GM12878 (cell line): ENCODE results near the gene ZNF423. TPM values are rescaled to one million over a fixed set of nuclear protein-coding genes. Genes with fewer than 3 reads are reported as not detected.

Source experiments
- ATAC-seq: fragments of 200-7000 bp; cut with Tn5 transposase; 3 replicates; pipeline ENCODE4 v1.9.1; 2020; ENCODE audit warnings: mild to moderate bottlenecking, moderate library complexity
- BruUV-seq: library from RNA; stranded (reverse); fragments of 400-500 nt; replicated peaks from 2 replicates; lab custom pipeline; 2021; lab: Mats Ljungman, UMichigan
- CTCF ChIA-PET: fragments of 300-600 bp; sonication (Branson Sonifier 250); formaldehyde crosslinking; extraction: SDS; loops from one replicate; lab custom pipeline; 2021; ENCODE audit warnings: inconsistent platforms; lab: Yijun Ruan, JAX
- POLR2A ChIA-PET: fragments of 350-600 bp; formaldehyde crosslinking; extraction: SDS; loops from one replicate; lab custom pipeline; 2021; ENCODE audit warnings: inconsistent platforms; lab: Charles Lee
- RAD21 ChIA-PET: fragments of 300-600 bp; sonication (Branson Sonifier 250); formaldehyde crosslinking; loops from one replicate; lab custom pipeline; 2023; ENCODE audit warnings: antibody characterized with exemption; ENCODE audit not compliant: unreplicated experiment; lab: Charles Lee
- SMC1A ChIA-PET: fragments of 300-600 bp; sonication (Branson Sonifier 250); formaldehyde crosslinking; loops from one replicate; lab custom pipeline; 2023; ENCODE audit not compliant: unreplicated experiment, uncharacterized antibody; lab: Charles Lee
- DNase-seq: peaks from one replicate; pipeline ENCODE4 v3.0.0-alpha.2; 2011; ENCODE audit warnings: low read depth, low spot score
- FAIRE-seq: peaks from 3 replicates; lab custom pipeline; 2011; peaks lifted over from hg19 to GRCh38; lab: Jason Lieb, UNC
- H2AFZ ChIP-seq: 2 replicates; pipeline ENCODE4 v1.6.0; 2011; ENCODE audit warnings: low read depth, low read length, control low read depth; ENCODE audit not compliant: control insufficient read depth
- H3K27ac ChIP-seq: 2 replicates; pipeline ENCODE4 v1.5.1; 2011; ENCODE audit warnings: control low read depth; ENCODE audit not compliant: control insufficient read depth, insufficient read depth
- H3K27me3 ChIP-seq, 2 experiments: replicated peaks in 1 of 2; 2 replicates each; pipeline versions ENCODE4 v1.6.0 to v1.6.1; 2011; ENCODE audit warnings: low read length in 1 of 2; ENCODE audit not compliant: control insufficient read depth in 2 of 2, insufficient read depth in 2 of 2
- H3K36me3 ChIP-seq, 2 experiments: 2 replicates each; pipeline ENCODE4 v1.5.1; 2011; ENCODE audit warnings: low read length in 1 of 2; ENCODE audit not compliant: control insufficient read depth in 2 of 2, insufficient read depth in 2 of 2
- H3K4me1 ChIP-seq: 2 replicates; pipeline ENCODE4 v1.6.1; 2011; ENCODE audit warnings: mild to moderate bottlenecking, low read length, moderate library complexity, mixed read lengths; ENCODE audit not compliant: control insufficient read depth, insufficient read depth
- H3K4me2 ChIP-seq: 2 replicates; pipeline ENCODE4 v1.6.0; 2011; ENCODE audit warnings: control low read depth; ENCODE audit not compliant: control insufficient read depth, insufficient read depth
- H3K4me3 ChIP-seq: fragments of 200-600 bp; sonication (generic); 2 replicates; pipeline ENCODE4 v1.5.1; 2016
- H3K79me2 ChIP-seq: 2 replicates; pipeline ENCODE4 v1.6.0; 2011; ENCODE audit warnings: low read length; ENCODE audit not compliant: control insufficient read depth, insufficient read depth
- H3K9ac ChIP-seq: 2 replicates; pipeline ENCODE4 v1.8.0; 2011; ENCODE audit warnings: low read length, control low read depth, mixed read lengths; ENCODE audit not compliant: control insufficient read depth, insufficient read depth
- H3K9me3 ChIP-seq: replicated peaks from 3 replicates; pipeline ENCODE4 v1.5.1; 2011; ENCODE audit warnings: mild to moderate bottlenecking, low read length; ENCODE audit not compliant: control insufficient read depth, insufficient read depth
- H4K20me1 ChIP-seq: 2 replicates; pipeline ENCODE4 v1.6.0; 2011; ENCODE audit not compliant: control insufficient read depth, insufficient read depth
- BCL11A ChIP-seq: IDR thresholded peaks from 2 replicates; pipeline ENCODE4 v1.6.1; 2011; ENCODE audit warnings: low read depth, low read length
- LARP7 ChIP-seq: fragments of 450-650 bp; IDR thresholded peaks from 2 replicates; pipeline ENCODE4 v1.6.1; 2017; ENCODE audit warnings: mild to moderate bottlenecking
- NBN ChIP-seq: fragments of 450-650 bp; IDR thresholded peaks from 2 replicates; pipeline ENCODE4 v1.6.1; 2016
- NFIC ChIP-seq: IDR thresholded peaks from 2 replicates; pipeline ENCODE4 v1.6.1; 2012; ENCODE audit warnings: low read depth, mild to moderate bottlenecking, inconsistent platforms, low read length, moderate library complexity
- RB1 ChIP-seq: fragments of 450-650 bp; formaldehyde crosslinking; IDR thresholded peaks from 2 replicates; pipeline ENCODE4 v1.6.1; 2017; ENCODE audit warnings: mild to moderate bottlenecking, borderline replicate concordance
- RBBP5 ChIP-seq: fragments of 200-600 bp; sonication (generic); conservative IDR thresholded peaks from 2 replicates; pipeline ENCODE4 v1.6.1; 2016
- SMAD1 ChIP-seq: fragments of 450-650 bp; IDR thresholded peaks from 2 replicates; pipeline ENCODE4 v1.6.1; 2018; ENCODE audit warnings: mild to moderate bottlenecking, low read depth; ENCODE audit not compliant: partially characterized antibody
- TCF3 ChIP-seq: IDR thresholded peaks from 2 replicates; pipeline ENCODE4 v1.6.1; 2012; ENCODE audit warnings: low read depth, mild to moderate bottlenecking, low read length, borderline replicate concordance; ENCODE audit not compliant: insufficient read depth
- WRNIP1 ChIP-seq: IDR thresholded peaks from 2 replicates; pipeline ENCODE4 v1.6.1; 2011; ENCODE audit warnings: low read depth, low read length, improper control_type of control experiment, borderline replicate concordance
- ZNF207 ChIP-seq: fragments of 450-650 bp; IDR thresholded peaks from 2 replicates; pipeline ENCODE4 v1.6.1; 2014; ENCODE audit warnings: antibody characterized with exemption, mild to moderate bottlenecking, borderline replicate concordance
- WGBS: methylation state at CpG from one replicate; pipeline ENCODE4 v1.1.6; 2016; ENCODE audit warnings: low lambda C conversion rate; ENCODE audit not compliant: insufficient replicate concordance, insufficient coverage; ENCODE audit errors: missing lambda C conversion rate; 5-methylcytosine and 5-hydroxymethylcytosine counted together
- in situ Hi-C: fragments of 300-500 bp; cut with MboI; formaldehyde crosslinking; loops from 9 replicates; pipeline ENCODE4 v1.14.3; 2018; ENCODE audit warnings: mixed read lengths
- intact Hi-C: fragments of 100-400 bp; cut with micrococcal nuclease; formaldehyde crosslinking; loops from one replicate; pipeline ENCODE4 v1.14.2; 2022; ENCODE audit not compliant: unreplicated experiment
- polyA plus RNA-seq, 11 experiments: library from polyadenylated mRNA; depleted of rRNA in 4 of 11; unstranded in 6 of 11; stranded (reverse) in 5 of 11; fragments of >200 nt; fragmentation: Nextera tagmentation in 4 of 11; fragmentation: Illumina TruSeq in 1 of 11; extraction: Ambion mirVana in 4 of 11; extraction: Trizol in 1 of 11; gene quantifications; 1 replicate in 1 of 11; 2 replicates in 10 of 11; pipeline versions ENCODE4 v1.2.1 to v1.2.3, GENCODE V29; 2011 to 2016; ENCODE audit warnings: inconsistent platforms in 2 of 11, missing spikeins in 2 of 11, low read depth in 1 of 11
- total RNA-seq, 4 experiments: library from RNA; depleted of rRNA in 3 of 4; stranded (reverse); fragments of >200 nt in 3 of 4; fragmentation: Illumina TruSeq in 1 of 4; extraction: Trizol in 1 of 4; gene quantifications; 2 replicates each; pipeline versions ENCODE4 v1.2.1 to v1.2.3, GENCODE V29; 2013 to 2021
- TF ChIP-seq, protein P1 (sequence below): IDR thresholded peaks from 2 replicates; pipeline ENCODE4 v1.6.1; 2012; ENCODE audit warnings: improper control_type of control experiment, low read depth, low read length; ENCODE audit not compliant: insufficient replicate concordance
- TF ChIP-seq, protein P2 (sequence below): fragments of 150-350 bp; IDR thresholded peaks from 2 replicates; pipeline ENCODE4 v1.6.1; 2016; ENCODE audit warnings: low read depth, low read length
- TF ChIP-seq, protein P3 (sequence below): fragments of 450-650 bp; IDR thresholded peaks from 2 replicates; pipeline ENCODE4 v1.6.1; 2017; ENCODE audit warnings: mild to moderate bottlenecking, moderate library complexity

Gene ZNF423
- total and polyA plus RNA-seq, 10 of the 15 experiments (the other 5 are each of a cell fraction or from before 2014, with no cell fraction given): 0.03 to 0.64 (median 0.10) TPM

- in situ Hi-C loops (no loop called here), intact Hi-C loops (no loop called here)
- Histone ChIP-seq H3K27me3 (peaks cover 0 to 2% of the 10 kb centered on the region in 2 experiments; a peak in 1 of 4 replicates), H3K79me2 (no peaks in the 10 kb centered on the region), H3K9me3 (no peaks in the 10 kb centered on the region), H3K4me3 (no peak overlapping the region), H2AFZ (no peak overlapping the region), H4K20me1 (no peaks in the 10 kb centered on the region), H3K36me3 (no peaks in the 10 kb centered on the region), H3K9ac (no peak overlapping the region), H3K4me1 (no peaks in the 10 kb centered on the region), H3K4me2 (no peak overlapping the region), H3K27ac (no peak overlapping the region)
- ATAC-seq: no peak
- BruUV-seq: no TSS peak
- no peak for DNase-seq
- RAD21 ChIA-PET: no interaction called here
- SMC1A ChIA-PET: no interaction called here
- POLR2A ChIA-PET: no interaction called here
- CTCF ChIA-PET: interaction anchor here (0.6 kb wide), 1 partner anchor 22 kb away, joined by 4 read pairs; no protein-coding TSS in a partner anchor
- WGBS: 49% methylated on average over 13 of the region's 13 CpGs
- FAIRE-seq: no peak
- TF ChIP-seq NBN (no peak), ZNF207 (no peak), LARP7 (no peak), SMAD1 (no peak), TCF3 (no peak), NFIC (no peak), BCL11A (no peak), RBBP5 (no peak), RB1 (no peak), WRNIP1 (no peak)
- TF ChIP-seq, protein P1, sequence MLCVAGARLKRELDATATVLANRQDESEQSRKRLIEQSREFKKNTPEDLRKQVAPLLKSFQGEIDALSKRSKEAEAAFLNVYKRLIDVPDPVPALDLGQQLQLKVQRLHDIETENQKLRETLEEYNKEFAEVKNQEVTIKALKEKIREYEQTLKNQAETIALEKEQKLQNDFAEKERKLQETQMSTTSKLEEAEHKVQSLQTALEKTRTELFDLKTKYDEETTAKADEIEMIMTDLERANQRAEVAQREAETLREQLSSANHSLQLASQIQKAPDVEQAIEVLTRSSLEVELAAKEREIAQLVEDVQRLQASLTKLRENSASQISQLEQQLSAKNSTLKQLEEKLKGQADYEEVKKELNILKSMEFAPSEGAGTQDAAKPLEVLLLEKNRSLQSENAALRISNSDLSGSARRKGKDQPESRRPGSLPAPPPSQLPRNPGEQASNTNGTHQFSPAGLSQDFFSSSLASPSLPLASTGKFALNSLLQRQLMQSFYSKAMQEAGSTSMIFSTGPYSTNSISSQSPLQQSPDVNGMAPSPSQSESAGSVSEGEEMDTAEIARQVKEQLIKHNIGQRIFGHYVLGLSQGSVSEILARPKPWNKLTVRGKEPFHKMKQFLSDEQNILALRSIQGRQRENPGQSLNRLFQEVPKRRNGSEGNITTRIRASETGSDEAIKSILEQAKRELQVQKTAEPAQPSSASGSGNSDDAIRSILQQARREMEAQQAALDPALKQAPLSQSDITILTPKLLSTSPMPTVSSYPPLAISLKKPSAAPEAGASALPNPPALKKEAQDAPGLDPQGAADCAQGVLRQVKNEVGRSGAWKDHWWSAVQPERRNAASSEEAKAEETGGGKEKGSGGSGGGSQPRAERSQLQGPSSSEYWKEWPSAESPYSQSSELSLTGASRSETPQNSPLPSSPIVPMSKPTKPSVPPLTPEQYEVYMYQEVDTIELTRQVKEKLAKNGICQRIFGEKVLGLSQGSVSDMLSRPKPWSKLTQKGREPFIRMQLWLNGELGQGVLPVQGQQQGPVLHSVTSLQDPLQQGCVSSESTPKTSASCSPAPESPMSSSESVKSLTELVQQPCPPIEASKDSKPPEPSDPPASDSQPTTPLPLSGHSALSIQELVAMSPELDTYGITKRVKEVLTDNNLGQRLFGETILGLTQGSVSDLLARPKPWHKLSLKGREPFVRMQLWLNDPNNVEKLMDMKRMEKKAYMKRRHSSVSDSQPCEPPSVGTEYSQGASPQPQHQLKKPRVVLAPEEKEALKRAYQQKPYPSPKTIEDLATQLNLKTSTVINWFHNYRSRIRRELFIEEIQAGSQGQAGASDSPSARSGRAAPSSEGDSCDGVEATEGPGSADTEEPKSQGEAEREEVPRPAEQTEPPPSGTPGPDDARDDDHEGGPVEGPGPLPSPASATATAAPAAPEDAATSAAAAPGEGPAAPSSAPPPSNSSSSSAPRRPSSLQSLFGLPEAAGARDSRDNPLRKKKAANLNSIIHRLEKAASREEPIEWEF: no peak
- TF ChIP-seq, protein P2, sequence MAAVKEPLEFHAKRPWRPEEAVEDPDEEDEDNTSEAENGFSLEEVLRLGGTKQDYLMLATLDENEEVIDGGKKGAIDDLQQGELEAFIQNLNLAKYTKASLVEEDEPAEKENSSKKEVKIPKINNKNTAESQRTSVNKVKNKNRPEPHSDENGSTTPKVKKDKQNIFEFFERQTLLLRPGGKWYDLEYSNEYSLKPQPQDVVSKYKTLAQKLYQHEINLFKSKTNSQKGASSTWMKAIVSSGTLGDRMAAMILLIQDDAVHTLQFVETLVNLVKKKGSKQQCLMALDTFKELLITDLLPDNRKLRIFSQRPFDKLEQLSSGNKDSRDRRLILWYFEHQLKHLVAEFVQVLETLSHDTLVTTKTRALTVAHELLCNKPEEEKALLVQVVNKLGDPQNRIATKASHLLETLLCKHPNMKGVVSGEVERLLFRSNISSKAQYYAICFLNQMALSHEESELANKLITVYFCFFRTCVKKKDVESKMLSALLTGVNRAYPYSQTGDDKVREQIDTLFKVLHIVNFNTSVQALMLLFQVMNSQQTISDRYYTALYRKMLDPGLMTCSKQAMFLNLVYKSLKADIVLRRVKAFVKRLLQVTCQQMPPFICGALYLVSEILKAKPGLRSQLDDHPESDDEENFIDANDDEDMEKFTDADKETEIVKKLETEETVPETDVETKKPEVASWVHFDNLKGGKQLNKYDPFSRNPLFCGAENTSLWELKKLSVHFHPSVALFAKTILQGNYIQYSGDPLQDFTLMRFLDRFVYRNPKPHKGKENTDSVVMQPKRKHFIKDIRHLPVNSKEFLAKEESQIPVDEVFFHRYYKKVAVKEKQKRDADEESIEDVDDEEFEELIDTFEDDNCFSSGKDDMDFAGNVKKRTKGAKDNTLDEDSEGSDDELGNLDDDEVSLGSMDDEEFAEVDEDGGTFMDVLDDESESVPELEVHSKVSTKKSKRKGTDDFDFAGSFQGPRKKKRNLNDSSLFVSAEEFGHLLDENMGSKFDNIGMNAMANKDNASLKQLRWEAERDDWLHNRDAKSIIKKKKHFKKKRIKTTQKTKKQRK: no peak
- TF ChIP-seq, protein P3, sequence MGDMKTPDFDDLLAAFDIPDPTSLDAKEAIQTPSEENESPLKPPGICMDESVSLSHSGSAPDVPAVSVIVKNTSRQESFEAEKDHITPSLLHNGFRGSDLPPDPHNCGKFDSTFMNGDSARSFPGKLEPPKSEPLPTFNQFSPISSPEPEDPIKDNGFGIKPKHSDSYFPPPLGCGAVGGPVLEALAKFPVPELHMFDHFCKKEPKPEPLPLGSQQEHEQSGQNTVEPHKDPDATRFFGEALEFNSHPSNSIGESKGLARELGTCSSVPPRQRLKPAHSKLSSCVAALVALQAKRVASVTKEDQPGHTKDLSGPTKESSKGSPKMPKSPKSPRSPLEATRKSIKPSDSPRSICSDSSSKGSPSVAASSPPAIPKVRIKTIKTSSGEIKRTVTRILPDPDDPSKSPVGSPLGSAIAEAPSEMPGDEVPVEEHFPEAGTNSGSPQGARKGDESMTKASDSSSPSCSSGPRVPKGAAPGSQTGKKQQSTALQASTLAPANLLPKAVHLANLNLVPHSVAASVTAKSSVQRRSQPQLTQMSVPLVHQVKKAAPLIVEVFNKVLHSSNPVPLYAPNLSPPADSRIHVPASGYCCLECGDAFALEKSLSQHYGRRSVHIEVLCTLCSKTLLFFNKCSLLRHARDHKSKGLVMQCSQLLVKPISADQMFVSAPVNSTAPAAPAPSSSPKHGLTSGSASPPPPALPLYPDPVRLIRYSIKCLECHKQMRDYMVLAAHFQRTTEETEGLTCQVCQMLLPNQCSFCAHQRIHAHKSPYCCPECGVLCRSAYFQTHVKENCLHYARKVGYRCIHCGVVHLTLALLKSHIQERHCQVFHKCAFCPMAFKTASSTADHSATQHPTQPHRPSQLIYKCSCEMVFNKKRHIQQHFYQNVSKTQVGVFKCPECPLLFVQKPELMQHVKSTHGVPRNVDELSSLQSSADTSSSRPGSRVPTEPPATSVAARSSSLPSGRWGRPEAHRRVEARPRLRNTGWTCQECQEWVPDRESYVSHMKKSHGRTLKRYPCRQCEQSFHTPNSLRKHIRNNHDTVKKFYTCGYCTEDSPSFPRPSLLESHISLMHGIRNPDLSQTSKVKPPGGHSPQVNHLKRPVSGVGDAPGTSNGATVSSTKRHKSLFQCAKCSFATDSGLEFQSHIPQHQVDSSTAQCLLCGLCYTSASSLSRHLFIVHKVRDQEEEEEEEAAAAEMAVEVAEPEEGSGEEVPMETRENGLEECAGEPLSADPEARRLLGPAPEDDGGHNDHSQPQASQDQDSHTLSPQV: no peak
These were observed 383.3 kb downstream of the ZNF423 start for GRCh38 chr16:49472598-49472997.
